Transverse colon (tissue), 4 donors: ENCODE results near the gene ADAMTS16. TPM values are rescaled to one million over a fixed set of nuclear protein-coding genes. Genes with fewer than 3 reads are reported as not detected.

Experiments used
- DNase-seq: peaks from one replicate; pipeline ENCODE4 v3.0.0-alpha.2; 2019
- H3K27ac ChIP-seq, 4 donors: fragments of 200-600 bp; sonication (generic); 2 replicates each; pipeline ENCODE4 v1.5.1; 2016 to 2018; ENCODE audit warnings: inconsistent platforms in 4 of 4
- H3K27me3 ChIP-seq: fragments of 200-600 bp; sonication (generic); 2 replicates; pipeline ENCODE4 v1.5.1; 2017; ENCODE audit warnings: inconsistent platforms
- H3K36me3 ChIP-seq, 4 donors: fragments of 200-600 bp; sonication (generic); 2 replicates each; pipeline ENCODE4 v1.5.1; 2017 to 2019; ENCODE audit warnings: inconsistent platforms in 4 of 4
- H3K4me1 ChIP-seq, 4 donors: fragments of 200-600 bp; sonication (generic); 2 replicates each; pipeline ENCODE4 v1.5.1; 2017 to 2020; ENCODE audit warnings: inconsistent platforms in 4 of 4
- H3K4me3 ChIP-seq, 4 donors: fragments of 200-600 bp; sonication (generic); 1 replicate in 1 of 4; 2 replicates in 3 of 4; pipeline versions ENCODE4 v1.5.1 to v1.6.1; 2017 to 2019; ENCODE audit warnings: inconsistent platforms in 4 of 4
- H3K9me3 ChIP-seq, 2 donors: fragments of 200-600 bp; sonication (generic); 2 replicates each; pipeline ENCODE4 v1.5.1; 2017 to 2019; ENCODE audit warnings: inconsistent platforms in 2 of 2
- EP300 ChIP-seq: sonication (generic); formaldehyde crosslinking; IDR thresholded peaks from one replicate; pipeline ENCODE4 v1.6.1; 2017; ENCODE audit warnings: antibody characterized with exemption, low read depth
- POLR2A ChIP-seq: fragments of 450-650 bp; IDR thresholded peaks from one replicate; pipeline ENCODE4 v1.6.1; 2016; ENCODE audit warnings: antibody characterized with exemption, mild to moderate bottlenecking, moderate library complexity
- POLR2AphosphoS5 ChIP-seq, 3 donors: sonication (generic); formaldehyde crosslinking; IDR thresholded peaks; one replicate each; pipeline ENCODE4 v1.6.1; 2016; ENCODE audit warnings: antibody characterized with exemption in 3 of 3
- WGBS, 2 donors: methylation state at CpG; one replicate each; pipeline ENCODE4 v1.1.5; 2018; ENCODE audit warnings: low coverage in 1 of 2; 5-methylcytosine and 5-hydroxymethylcytosine counted together
- in situ Hi-C, 4 donors: fragments of 200-750 bp; cut with MboI; loops; one replicate each; pipeline versions ENCODE4 v1.15.0 to v1.15.1; 2017; ENCODE audit warnings: low sequenced_read_pairs in 3 of 4, low pct_ligation_motif_present in 1 of 4, low pct_unique_long_range_greater_than_20kb in 1 of 4
- intact Hi-C: fragments of 100-400 bp; cut with DNase I; formaldehyde crosslinking; loops from one replicate; pipeline ENCODE4 v1.15.1; 2023; ENCODE audit warnings: low total_unique reads
- total RNA-seq, 4 donors: library from RNA; depleted of rRNA; stranded (reverse); fragments of >200 nt; gene quantifications; one replicate each; pipeline ENCODE4 v1.1.0, GENCODE V29; 2016
- TF ChIP-seq, protein P1 (sequence below), 5 experiments: fragments of 200-600 bp in 3 of 5; fragments of 450-650 bp in 2 of 5; sonication (generic) in 3 of 5; IDR thresholded peaks; 1 replicate in 2 of 5; 2 replicates in 3 of 5; pipeline ENCODE4 v1.5.1; 2016 to 2017; ENCODE audit warnings: antibody characterized with exemption in 5 of 5, inconsistent platforms in 3 of 5, mild to moderate bottlenecking in 2 of 5, moderate library complexity in 1 of 5

Gene ADAMTS16
- total RNA-seq, 4 donors from 2014 or later = 0.68 to 4.4 TPM; not detected in 2

DNA sequence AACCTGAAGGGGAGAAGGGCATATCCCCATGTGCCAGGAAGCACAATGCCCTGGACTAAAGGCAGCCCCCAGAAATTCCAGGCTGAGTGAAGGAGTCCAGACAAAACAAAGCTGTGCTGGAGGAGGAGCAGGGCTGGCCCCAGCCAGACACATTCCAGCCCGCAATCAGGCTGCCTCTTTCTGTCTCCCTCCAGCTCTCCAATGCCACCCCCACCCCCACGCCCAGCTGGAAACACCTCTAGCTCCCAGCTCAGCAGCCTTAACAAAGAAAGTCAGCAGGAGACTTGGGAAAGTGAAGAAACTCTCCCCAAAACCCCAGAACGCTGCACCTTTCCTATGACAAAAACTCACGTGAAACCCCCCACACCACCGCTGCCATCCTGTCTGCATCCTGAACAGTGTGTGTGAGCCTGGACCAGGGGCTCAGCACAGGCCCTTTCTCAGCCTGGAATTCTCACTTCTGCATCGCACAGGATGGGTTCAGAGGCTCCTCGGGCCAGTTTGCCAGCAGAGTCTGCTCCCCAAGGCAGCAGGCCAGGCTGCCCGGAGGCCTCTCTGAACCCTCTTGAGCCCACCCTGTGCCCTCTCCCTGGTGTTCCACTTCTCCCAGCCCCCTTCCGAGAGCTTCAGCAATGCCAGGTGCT is 186.1 kb downstream of the ADAMTS16 start:
- no peak for DNase-seq
- no peaks in the 10 kb centered on the region for H3K9me3 ChIP-seq
- H3K27ac ChIP-seq = no peak overlapping the region
- WGBS, 2 donors = 41 to 100% methylated on average over 1 to 9 of the region's 9 CpGs
- H3K27me3 ChIP-seq = no peaks in the 10 kb centered on the region
- H3K4me1 ChIP-seq = no peaks in the 10 kb centered on the region
- TF ChIP-seq, protein P1, sequence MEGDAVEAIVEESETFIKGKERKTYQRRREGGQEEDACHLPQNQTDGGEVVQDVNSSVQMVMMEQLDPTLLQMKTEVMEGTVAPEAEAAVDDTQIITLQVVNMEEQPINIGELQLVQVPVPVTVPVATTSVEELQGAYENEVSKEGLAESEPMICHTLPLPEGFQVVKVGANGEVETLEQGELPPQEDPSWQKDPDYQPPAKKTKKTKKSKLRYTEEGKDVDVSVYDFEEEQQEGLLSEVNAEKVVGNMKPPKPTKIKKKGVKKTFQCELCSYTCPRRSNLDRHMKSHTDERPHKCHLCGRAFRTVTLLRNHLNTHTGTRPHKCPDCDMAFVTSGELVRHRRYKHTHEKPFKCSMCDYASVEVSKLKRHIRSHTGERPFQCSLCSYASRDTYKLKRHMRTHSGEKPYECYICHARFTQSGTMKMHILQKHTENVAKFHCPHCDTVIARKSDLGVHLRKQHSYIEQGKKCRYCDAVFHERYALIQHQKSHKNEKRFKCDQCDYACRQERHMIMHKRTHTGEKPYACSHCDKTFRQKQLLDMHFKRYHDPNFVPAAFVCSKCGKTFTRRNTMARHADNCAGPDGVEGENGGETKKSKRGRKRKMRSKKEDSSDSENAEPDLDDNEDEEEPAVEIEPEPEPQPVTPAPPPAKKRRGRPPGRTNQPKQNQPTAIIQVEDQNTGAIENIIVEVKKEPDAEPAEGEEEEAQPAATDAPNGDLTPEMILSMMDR (IDR thresholded peaks at IDR 0.05) = no peak
- TF ChIP-seq POLR2A (no peak), EP300 (no peak), POLR2AphosphoS5 (IDR thresholded peaks at IDR 0.05) (no peak)
- no peak overlapping the region for H3K4me3 ChIP-seq
- intact Hi-C loops (no loop called here), in situ Hi-C loops (no loop called here)
- H3K36me3 ChIP-seq = no peaks in the 10 kb centered on the region

GRCh38 chr5:5327126-5327525 is 187.0 kb downstream of the ADAMTS16 start:
- Histone ChIP-seq H3K9me3 (no peaks in the 10 kb centered on the region), H3K4me1 (no peaks in the 10 kb centered on the region), H3K4me3 (no peak overlapping the region), H3K36me3 (no peaks in the 10 kb centered on the region), H3K27ac (no peak overlapping the region), H3K27me3 (no peaks in the 10 kb centered on the region)
- TF ChIP-seq EP300 (no peak), POLR2AphosphoS5 (IDR thresholded peaks at IDR 0.05) (no peak)
- TF ChIP-seq, protein P1 (IDR thresholded peaks at IDR 0.05) = no peak
- 60 to 84% methylated on average over 1 to 8 of the region's 8 CpGs for WGBS, 2 donors
- in situ Hi-C loops = no loop called here
- intact Hi-C loops = no loop called here
- DNase-seq = no peak

- H3K9me3 ChIP-seq = no peaks in the 10 kb centered on the region
- no peak overlapping the region for H3K27ac ChIP-seq
- no peaks in the 10 kb centered on the region for H3K27me3 ChIP-seq
- H3K36me3 ChIP-seq = no peaks in the 10 kb centered on the region
- TF ChIP-seq, protein P1 (IDR thresholded peaks at IDR 0.05) = no peak
- TF ChIP-seq POLR2A (no peak), POLR2AphosphoS5 (IDR thresholded peaks at IDR 0.05) (no peak), EP300 (no peak)
- no peak for DNase-seq
- in situ Hi-C loops (no loop called here), intact Hi-C loops (no loop called here)
- WGBS, 2 donors = 61 to 80% methylated on average over 4 of the region's 4 CpGs
- no peak overlapping the region for H3K4me3 ChIP-seq
- no peaks in the 10 kb centered on the region for H3K4me1 ChIP-seq
Observed at GRCh38 chr5:5330728-5331452, 190.8 kb downstream of the ADAMTS16 start.

- no peak for DNase-seq
- Histone ChIP-seq H3K4me1 (no peaks in the 10 kb centered on the region), H3K27ac (no peak overlapping the region), H3K36me3 (no peaks in the 10 kb centered on the region), H3K9me3 (no peaks in the 10 kb centered on the region), H3K4me3 (no peak overlapping the region), H3K27me3 (no peaks in the 10 kb centered on the region)
- in situ Hi-C loops = no loop called here
- intact Hi-C loops = no loop called here
- no peak for TF ChIP-seq POLR2AphosphoS5 (IDR thresholded peaks at IDR 0.05)
- TF ChIP-seq, protein P1 (IDR thresholded peaks at IDR 0.05) = no peak
- no peak for TF ChIP-seq EP300
- no peak for TF ChIP-seq POLR2A
- 66% methylated on average over 6 of the region's 6 CpGs; no CpG with 5 or more reads in 1 of the 2 donors for WGBS, 2 donors
Observed at GRCh38 chr5:5331848-5332247, 191.7 kb downstream of the ADAMTS16 start.
